K562 (cell line): Measurements from ENCODE around the gene IDH1.

Experiments used
- BHLHE40 ChIP-seq: IDR thresholded peaks from 2 replicates; pipeline ENCODE4 v1.6.1; 2011; ENCODE audit warnings: low read length, improper control_type of control experiment
- CTCF ChIP-seq, 3 experiments: IDR thresholded peaks in 2 of 3; conservative IDR thresholded peaks in 1 of 3; 2 replicates each; pipeline ENCODE4 v1.5.1; 2011 to 2012; ENCODE audit warnings: low read length in 3 of 3, mild to moderate bottlenecking in 3 of 3, control low read depth in 2 of 3, improper control_type of control experiment in 1 of 3, inconsistent platforms in 1 of 3, low read depth in 1 of 3, mixed read lengths in 1 of 3, moderate library complexity in 1 of 3; ENCODE audit not compliant: insufficient read depth in 2 of 3
- POLR2AphosphoS5 ChIP-seq: IDR thresholded peaks from 2 replicates; pipeline ENCODE4 v1.6.1; 2011; ENCODE audit warnings: mild to moderate bottlenecking, low read depth, low read length, moderate library complexity; ENCODE audit not compliant: control insufficient read depth, insufficient read depth
- REST ChIP-seq, 2 experiments: fragments of 450-650 bp; formaldehyde crosslinking in 1 of 2; IDR thresholded peaks; 2 replicates each; pipeline versions ENCODE4 v1.4.0 to v1.6.1; 2014 to 2020; ENCODE audit warnings: mild to moderate bottlenecking in 2 of 2, borderline replicate concordance in 1 of 2, low read depth in 1 of 2
- TAF15 ChIP-seq: fragments of 200-400 bp; formaldehyde crosslinking; IDR thresholded peaks from 2 replicates; pipeline ENCODE4 v1.6.1; 2017; ENCODE audit warnings: mild to moderate bottlenecking, low read depth, low read length, moderate library complexity
- TSC22D4 ChIP-seq: fragments of 450-650 bp; IDR thresholded peaks from 2 replicates; pipeline ENCODE4 v1.6.1; 2016; ENCODE audit warnings: missing genetic modification characterization, missing biosample characterization, control low read depth
- ZHX1 ChIP-seq: fragments of 150-350 bp; conservative IDR thresholded peaks from 2 replicates; pipeline ENCODE4 v1.6.1; 2014; ENCODE audit warnings: low read length

GRCh38 chr2:208296610-208297009 lies 41.7 kb upstream of the IDH1 start:
- no peak for TF ChIP-seq TSC22D4 (tag)
- no peak for TF ChIP-seq ZHX1
- TF ChIP-seq TAF15 = no peak
- no peak for TF ChIP-seq POLR2AphosphoS5
- TF ChIP-seq CTCF (IDR thresholded peaks at IDR 0.05 in 2 of 3, conservative IDR thresholded peaks at IDR 0.05 in 1 of 3; ENCODE audit: insufficient read depth in 2 of 3, low read depth in 1 of 3, low read length in 3 of 3) = no peak
- no peak for TF ChIP-seq BHLHE40
- no peak for TF ChIP-seq REST (IDR thresholded peaks at IDR 0.05; ENCODE audit: borderline replicate concordance)
- no peak for TF ChIP-seq REST (CRISPR knock-in tag; IDR thresholded peaks at IDR 0.05; ENCODE audit: low read depth)
